Mammary epithelial cell (primary cell): Measurements from ENCODE around the gene CALCOCO1.

ENCODE experiments used
- CTCF ChIP-seq, 2 donors: IDR thresholded peaks in 1 of 2; conservative IDR thresholded peaks in 1 of 2; 2 replicates each; pipeline ENCODE4 v1.5.1; 2011 to 2012; ENCODE audit warnings: inconsistent platforms in 2 of 2, low read length in 2 of 2, mild to moderate bottlenecking in 2 of 2, control low read depth in 1 of 2, low read depth in 1 of 2; ENCODE audit not compliant: insufficient read depth in 1 of 2; ENCODE audit errors: extremely low read depth in 1 of 2
- EZH2 ChIP-seq: IDR thresholded peaks from 2 replicates; pipeline ENCODE4 v1.6.1; 2012; ENCODE audit warnings: low read length, inconsistent platforms, borderline replicate concordance

- TF ChIP-seq CTCF (conservative IDR thresholded peaks at IDR 0.05 in 1 of 2, IDR thresholded peaks at IDR 0.05 in 1 of 2; ENCODE audit: extremely low read depth in 1 of 2, insufficient read depth in 1 of 2, low read depth in 1 of 2, low read length in 2 of 2) = no peak
- no peak for TF ChIP-seq EZH2
These were observed 67.2 kb downstream of the CALCOCO1 start for GRCh38 chr12:53660041-53660440.
